Fibroblast of lung (primary cell): Measurements from ENCODE around the gene LRIT3.

Experiments
- CTCF ChIP-seq, 2 donors: IDR thresholded peaks in 1 of 2; conservative IDR thresholded peaks in 1 of 2; 1 replicate in 1 of 2; 2 replicates in 1 of 2; pipeline ENCODE4 v1.5.1; 2011 to 2012; ENCODE audit warnings: low read length in 2 of 2, control low read depth in 1 of 2, inconsistent platforms in 1 of 2, low read depth in 1 of 2, mild to moderate bottlenecking in 1 of 2
- EZH2 ChIP-seq: IDR thresholded peaks from 2 replicates; pipeline ENCODE4 v1.5.1; 2012; ENCODE audit warnings: low read length, control low read depth, mild to moderate bottlenecking; ENCODE audit errors: missing control alignments

- TF ChIP-seq CTCF (conservative IDR thresholded peaks at IDR 0.05 in 1 of 2, IDR thresholded peaks at IDR 0.05 in 1 of 2; ENCODE audit: low read depth in 1 of 2, low read length in 2 of 2): no peak
- no peak for TF ChIP-seq EZH2
These were observed 67.6 kb downstream of the LRIT3 start for GRCh38 chr4:109915385-109916026.
